Epidermal melanocyte (primary cell): ENCODE results near the gene NR2C2AP.
"Not testable (repeated sequence)": the region's sequence is repeated elsewhere in the genome, so short reads cannot be mapped to it uniquely, and the experiment has no call there.

Experiments used
- DNase-seq: peaks from one replicate; pipeline ENCODE4 v3.0.0; 2011; ENCODE audit warnings: low spot score; ENCODE audit not compliant: insufficient read length

Gene NR2C2AP

DNA sequence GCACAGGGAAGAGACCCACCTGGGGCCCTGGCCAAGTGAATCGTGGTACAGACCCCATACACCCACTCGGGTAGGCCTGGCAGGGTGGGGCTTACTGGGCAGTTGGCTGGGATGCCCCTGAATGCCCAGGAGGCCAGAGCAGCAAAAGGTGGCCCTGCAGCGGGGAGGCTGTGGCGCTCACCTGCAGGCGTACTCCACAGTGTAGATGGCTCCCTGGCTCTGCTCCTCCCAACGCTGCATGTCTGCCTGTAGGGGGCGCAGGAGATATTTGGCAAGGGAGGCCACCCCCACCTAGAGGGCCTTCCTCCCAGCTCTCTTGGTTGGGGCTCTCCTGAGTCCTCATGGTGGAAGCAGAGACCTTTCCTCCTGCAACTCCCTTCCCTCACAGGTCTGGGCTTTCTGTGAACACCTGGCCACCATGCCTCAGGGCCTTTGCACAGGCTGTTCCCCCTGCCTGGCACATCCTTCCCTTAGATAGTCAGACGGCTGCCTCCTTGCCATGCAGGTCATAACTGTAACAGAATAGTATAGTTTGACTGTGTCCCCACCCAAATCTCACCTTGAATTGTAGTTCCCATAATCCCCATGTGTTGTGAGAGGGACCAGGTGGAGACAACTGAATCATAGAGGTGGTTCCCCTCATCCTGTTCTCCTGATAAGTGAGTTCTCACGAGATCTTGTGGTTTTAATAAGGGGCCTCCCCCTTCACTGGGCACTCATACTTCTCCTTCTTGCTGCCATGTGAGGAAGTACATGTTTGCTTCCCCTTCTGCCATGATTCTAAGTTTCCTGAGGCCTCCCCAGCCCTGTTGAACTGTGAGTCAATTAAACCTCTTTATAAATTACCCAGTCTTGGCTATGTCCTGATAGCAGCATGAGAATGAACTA is 17.1 kb downstream of the NR2C2AP start:
- DNase-seq: no peak

- no peak for DNase-seq
These were observed 21.7 kb downstream of the NR2C2AP start for GRCh38 chr19:19181488-19181998.

GRCh38 chr19:19179548-19180441 is 23.4 kb downstream of the NR2C2AP start:
- DNase-seq: no peak

DNA sequence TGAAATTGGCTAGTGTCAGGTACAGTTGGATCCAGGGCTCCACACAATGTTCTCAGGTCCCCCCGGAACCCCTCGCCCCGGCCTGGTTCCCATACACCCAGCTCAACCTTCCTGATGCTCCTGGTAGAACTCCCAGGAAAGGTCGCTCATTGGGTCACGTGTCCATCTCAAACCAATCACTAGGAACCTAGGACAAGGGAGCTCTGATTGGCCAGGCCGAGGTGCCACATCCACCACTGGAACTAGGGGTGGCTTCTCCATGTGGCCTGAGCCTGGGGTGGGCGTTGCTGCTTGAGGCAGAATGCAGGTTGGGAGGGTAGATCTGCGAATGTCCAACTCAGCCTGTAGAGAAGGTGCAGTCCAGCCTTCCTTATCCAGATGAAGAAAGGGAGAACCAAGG is 26.3 kb downstream of the NR2C2AP start:
- no peak for DNase-seq

DNA sequence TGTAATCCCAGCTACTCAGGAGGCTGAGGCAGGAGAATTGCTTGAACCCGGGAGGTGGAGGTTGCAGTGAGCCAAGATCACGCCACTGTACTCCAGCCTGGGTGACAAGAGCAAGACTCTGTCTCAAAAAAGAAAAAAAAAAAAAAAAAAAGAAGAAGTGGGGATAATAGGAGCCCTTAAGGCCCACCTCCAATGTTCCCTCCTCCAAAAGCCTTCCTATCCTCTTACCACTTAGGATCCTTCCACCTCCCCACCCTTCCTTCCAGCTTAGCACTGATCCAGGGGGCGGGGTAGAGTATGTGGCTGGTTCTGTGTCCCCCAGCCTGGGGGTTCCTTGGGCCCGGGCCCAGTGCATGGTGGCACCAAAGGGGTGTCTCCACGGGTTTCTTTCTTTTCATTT is 30.0 kb downstream of the NR2C2AP start:
- not testable (repeated sequence) for DNase-seq

DNA sequence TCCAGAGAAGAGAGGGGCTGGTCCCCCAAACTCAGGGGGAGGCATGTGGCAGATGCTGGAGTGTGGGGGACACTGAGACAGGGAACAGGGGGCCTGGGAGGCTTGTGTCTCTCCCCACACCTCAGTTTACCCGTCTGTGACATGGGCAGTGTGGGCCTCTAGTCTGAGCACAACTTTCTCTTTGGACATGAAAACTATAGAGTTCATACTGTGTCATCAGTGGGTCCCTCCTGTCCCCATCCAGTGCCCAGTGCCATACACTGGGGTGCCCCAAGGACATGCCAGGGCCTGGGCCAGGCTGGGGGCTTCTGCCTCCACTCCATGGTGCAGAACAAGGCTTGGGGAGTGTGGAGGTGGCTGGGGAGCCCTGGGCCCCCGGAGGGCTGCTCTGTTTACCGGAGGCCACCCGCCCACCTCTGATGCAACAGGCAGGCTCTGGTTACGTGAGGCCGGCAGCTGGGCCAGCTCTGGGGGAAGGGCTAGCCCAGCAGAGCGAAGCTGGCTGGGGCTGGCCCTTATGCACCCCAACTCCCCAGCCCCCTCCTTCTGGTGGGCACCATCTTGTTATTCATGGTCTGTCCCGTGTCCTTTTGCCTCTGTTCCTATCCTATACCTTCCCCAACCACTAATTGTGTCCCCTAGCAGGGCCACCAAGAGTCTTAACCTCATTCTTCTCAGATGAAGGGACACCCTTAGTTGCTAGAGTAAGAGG is 31.2 kb downstream of the NR2C2AP start:
- no peak for DNase-seq

GRCh38 chr19:19170873-19171672 is 32.1 kb downstream of the NR2C2AP start:
- no peak for DNase-seq

DNA sequence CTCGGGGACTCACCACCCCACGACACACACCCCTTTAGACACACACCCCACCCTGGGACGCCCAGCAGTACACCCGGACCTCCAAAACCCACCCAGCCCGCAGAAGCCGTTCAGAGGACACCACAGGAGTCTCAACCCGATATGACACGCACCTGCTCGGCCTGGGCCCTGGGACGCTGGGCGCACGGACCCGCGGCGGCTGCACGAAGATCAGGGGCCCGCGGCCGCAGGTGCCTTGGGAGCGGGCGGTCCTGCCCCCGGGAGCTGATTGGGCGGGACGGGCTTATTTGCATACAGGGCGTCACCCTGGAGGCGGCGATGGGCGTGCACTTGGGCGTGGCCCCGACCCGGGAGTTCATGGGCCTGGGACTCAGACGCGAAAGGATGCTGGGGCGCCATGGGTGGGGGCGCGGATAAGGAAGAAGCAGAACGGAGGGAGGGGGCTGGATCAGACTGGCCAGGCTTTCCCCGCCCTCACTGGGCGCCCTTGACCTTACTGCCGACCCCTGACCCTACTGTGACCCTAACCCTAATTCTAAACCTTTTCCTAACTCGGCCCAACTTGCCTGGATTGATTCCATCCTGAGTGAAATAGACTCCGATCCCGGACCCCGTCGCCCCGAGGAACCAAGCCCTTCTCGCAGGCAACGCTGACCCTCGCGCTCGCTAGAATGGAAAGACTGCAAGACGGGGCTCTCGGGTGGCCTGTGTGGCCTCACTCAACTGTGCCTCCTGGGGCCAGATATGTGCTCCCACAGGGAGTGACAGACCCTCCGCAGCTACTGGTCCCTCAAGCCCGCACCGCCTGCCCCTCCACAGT is 33.0 kb downstream of the NR2C2AP start, which contains the start of gene MEF2B:
TSS of gene MEF2B (minus strand) at position 211 of the 820 bp plus-strand sequence. CDS start 19,528 bp downstream, outside the sequence.
- DNase-seq: no peak

DNA sequence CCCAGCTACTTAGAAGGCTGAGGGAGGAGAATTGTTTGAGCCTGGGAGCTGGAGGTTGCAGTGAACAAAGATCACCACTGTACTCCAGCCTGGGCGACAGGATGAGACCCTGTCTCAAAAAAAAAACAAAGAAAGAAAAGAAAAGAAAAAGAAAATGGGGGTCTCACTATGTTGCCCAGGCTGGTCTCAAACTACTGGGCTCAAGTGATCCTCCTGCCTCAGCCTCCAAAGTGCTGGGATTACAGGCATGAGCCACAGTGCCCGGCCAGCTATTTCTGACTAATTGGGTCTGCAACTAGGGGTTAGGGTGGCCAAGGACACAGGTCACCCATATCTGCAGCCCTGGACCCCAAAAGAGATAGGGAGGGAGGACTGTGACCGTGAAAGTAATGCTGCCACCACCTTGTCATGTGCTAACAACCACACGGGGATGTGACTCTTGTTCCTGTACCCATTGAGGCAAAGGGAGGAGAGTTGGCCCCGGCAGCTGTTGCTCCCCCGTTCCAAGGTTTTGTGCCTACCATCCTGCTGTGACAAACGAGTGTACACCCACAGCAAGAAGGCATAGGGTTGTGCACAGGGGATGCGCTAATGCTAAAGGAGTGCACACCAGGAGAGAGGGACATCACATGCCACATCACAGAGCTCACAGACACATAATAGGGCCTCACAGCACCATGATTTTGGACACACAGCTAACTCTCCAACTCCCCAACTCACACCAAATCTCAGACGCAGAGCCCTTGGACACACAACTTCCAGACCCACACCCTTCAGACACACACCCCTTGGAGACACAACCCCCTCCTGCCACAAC is 33.8 kb downstream of the NR2C2AP start:
- DNase-seq: no peak

DNA sequence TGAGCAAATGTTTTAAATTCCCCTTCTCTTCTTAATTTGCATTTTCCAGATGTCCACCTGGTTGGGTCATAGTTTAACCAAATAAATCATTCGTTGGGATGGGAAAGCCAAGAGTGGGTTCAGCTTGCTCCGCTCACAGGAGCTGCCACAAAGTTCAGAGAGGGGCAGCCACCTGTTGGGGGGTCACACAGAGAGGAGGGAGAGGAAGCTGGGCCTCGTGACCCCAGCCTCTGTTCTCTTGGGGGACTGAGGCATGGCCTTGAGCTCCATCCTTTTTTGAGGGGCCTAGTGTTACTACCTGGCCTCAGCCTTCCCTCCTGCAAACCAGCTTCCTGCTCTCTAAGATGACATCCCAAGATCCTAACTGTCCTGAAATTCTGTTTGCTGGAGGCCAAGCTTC is 35.6 kb downstream of the NR2C2AP start:
- DNase-seq: no peak

DNA sequence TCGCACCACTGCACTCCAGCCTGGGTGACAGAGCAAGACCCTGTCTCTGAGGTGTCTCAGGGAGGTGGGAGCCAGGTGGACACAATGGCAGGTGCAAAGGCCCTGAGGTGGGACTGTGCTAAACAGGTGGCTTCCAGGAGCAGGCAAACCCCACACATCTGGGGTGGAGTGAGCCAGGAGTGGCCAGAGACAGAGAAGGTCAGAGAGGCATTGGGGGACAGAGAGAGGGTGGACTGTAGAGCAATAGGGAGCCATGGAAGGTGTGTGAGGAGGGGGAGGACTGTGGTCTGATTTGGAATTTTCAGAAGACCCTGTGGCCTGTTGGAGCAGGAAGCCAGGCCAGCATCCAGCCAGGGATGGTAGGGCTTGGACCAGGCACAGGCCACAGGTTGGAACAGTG is 37.8 kb downstream of the NR2C2AP start:
- DNase-seq: no peak

DNA sequence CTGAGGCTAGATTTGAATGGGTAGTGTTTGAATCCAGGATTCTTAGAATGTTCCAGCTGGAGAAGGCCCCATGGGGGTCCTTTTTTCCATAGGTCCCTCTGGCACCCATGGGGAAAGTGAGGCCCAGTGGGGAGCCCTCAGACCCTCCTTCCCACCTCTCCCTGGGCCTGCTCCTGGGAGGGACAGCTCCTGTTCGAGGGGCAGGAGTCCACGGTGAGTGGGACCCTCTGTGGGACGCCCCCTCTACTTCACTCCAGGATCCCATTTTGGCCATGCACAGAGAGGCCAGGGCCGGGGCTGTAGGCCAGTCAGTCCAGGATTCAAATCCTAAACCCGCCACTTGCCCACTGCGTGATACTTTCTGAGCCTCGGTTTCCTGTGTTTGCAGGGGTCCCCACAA is 40.7 kb downstream of the NR2C2AP start:
- no peak for DNase-seq

DNA sequence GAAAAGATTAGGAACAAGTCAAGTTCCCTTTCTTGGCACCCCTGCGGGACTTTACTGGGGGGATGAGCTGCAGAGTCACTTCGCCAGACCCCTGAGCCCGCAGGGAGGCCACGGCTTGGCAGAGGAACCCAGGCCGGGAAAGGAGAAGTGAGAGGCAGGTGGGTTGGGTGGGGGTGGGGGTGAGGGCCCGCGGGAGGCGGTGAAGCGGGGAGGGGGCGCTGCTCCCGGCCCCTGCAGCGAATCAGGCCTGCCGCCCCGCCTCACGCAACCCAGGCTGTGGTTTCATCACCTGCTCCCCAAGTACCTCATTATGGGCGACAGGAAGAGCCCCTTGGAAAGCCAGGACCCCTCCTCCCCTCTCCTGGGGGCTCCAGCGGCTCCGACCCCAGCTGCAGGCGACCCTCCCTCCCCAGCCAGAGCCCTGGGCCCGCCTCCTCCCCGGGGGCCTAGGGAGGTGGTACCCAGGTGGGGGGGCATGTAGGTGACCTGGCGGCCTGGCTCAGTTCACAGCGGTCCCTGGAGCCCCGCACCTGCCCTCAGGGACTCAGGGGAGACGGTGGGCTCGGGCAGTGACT is 42.7 kb downstream of the NR2C2AP start:
- no peak for DNase-seq

DNA sequence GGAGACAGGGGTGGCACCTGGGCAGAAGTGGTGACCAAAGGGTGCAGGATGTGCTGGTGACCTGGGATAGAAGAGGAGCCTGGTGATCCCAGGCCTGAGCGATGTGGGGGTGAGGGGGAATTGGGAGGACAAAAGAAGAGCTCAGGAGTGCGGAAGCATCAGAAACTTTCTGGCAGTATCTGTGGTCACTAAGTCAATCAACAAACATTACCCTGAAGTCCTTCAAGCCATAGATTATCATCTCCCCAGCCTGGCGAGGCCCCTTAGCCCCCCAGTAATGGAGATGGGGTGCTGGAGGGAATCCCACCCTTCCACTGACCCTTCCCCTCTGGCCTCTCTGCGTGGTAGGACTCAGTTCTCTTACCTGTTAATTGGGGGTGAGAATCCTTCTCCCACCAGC is 43.7 kb downstream of the NR2C2AP start:
- DNase-seq: no peak

- DNase-seq: no peak
These were observed 45.4 kb downstream of the NR2C2AP start for GRCh38 chr19:19157808-19158207.

GRCh38 chr19:19155495-19156219 is 47.6 kb downstream of the NR2C2AP start:
- no peak for DNase-seq

DNA sequence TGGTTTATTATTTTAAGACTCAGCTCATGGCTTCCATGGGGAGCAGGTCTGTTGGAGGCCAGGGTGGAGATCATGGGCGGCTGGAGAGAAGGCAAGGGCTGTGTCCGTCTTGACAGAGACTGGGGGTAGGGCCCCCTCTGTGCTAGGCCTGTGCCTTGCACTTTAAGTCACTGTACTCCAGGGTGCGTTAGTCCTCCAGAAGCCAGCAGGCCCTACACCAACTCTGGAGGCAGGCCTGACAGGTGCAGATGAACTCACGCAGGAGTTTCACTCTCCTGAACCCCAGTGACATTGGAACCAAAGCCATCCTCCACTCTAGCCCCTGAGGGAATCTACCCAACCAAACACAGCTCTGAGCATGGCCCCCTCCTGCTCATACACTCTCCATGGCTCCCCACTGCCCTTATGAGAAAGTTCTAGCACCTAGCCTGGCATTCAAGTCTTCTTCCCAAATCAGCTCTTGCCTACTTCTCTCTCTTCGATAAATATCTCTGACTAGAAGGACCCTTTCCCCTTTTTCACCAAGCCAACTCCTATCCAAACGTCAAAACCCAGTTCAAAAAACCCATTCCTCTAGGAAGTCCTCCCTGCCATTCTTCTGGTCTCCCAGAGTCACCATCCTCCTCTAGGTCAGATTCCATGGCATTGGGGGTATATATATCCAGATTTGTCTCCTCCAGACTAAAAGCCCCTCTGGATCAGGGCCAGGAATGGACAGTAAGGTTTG is 48.3 kb downstream of the NR2C2AP start:
- DNase-seq: no peak
